NCI-H2107 treated with DMSO at 0.1 percent for 48 hours (cell line): ENCODE data around the gene CRTAC1.

Experiments used
- DNase-seq: peaks from one replicate; lab custom pipeline; 2025; ENCODE audit not compliant: unreplicated experiment; lab: John Stamatoyannopoulos, UW

Gene CRTAC1

DNA sequence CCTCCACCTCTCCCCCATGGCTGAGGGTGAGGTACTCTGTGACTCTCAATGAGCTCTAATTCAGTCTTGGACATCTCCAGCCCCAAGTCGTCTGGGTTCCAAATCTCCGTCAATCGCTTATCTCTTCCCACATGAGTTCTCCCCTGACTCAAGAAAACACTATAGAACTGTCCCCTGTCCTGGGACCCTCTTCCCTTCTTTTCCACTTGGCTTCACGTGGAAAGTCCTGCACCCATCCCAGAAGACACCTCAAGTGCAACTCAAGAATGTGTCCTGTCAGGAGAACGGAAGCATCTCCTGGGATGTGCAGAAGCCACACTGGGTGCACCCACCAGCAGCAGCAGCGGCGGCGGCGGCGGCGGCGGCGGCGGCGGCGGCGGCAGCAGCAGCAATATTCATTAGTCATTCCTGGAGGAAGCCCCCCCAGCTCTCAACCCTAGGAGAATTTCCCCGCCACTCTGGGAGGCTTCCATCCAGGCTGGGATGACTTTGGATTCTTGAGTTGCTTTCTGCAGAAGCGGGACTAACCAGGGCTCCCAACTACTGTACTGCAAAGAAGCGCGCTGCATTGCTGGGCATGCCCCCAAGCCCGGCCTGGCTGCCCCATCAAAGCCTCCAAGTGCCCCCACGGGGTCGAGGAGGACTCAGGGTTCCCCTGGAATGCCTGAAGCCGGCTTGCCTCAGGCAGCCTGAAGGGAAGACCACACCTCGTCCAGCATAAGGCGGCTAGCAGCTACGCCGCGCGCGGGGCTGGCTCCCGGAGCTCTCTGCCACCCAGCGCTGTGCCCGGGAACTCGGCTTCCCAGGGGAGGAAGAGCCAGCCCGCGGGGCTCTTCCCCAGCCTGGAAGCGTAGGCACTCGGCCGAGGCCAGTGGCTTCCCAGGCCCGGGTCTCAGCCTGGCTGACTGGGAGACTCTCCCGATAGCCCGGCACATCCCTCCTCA lies 1.0 kb downstream of the CRTAC1 start:
- DNase-seq = no peak

DNA sequence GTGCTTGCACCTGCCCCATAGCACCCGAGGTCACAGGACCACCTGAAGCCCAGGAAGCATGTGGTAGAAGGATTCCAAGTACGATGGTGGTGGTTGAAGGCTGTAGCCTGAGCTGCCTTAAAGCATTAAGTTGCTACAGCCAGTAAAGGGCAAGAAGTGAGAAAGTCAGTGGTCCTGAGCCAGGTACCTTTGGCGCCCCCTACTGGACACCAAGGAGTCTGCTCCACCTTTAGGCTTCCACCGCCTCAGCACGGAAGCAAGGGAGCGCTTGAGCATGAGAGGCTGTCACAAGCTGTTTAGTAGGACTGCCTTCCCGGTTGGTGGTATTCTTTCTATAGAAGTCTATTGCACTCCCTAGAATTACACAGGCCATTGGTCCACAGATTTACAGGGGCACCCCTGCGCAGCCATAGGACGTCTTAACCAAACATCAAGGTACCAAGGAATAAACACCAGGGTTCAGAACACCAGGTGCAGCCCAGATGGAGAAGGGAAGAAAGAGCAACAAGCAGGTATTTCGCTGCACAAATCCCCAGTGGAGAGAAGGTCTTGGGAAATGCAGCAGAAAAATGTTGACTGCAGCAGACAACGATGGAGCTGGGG lies 2.2 kb downstream of the CRTAC1 start:
- DNase-seq = peak; percentile 11

DNA sequence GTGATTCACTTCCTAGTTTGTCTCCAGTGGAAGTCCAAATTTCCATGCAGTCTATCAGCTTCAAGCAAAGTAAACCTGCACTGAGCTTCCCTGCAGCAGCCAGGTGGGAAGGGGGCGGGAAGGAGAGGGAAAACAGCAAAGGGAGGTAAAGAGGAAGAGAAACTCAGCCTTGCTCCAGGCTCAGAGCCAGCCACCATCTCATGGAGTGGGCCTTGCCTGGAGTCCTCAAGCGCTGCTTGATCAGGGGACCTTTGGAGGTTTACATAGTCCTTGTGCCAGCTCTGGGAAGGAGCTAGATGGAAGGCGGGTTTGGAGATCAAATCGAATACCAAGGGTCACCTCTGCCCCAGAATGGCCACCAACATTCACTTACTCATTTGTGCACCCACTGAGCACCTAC lies 7.4 kb downstream of the CRTAC1 start:
- DNase-seq = no peak

DNA sequence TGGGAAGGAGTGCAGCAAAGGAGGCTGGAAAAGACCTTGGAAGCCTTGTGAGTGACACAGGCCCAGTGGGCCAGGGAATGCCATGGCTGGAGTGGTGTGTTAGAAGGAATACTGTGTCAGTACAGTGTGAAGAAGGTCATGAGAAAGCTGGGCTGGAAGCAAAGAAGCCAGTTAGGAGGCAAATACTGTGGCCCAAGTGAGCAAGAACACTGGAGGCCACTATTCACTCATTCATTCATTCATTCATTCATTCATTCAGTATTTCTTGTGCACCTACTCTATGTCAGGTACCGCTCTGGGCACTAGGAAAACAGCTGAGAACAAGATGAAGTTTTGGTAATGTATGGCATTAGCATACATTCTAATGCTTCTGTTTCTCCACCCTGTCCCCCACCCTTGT lies 9.6 kb downstream of the CRTAC1 start:
- DNase-seq = no peak

DNA sequence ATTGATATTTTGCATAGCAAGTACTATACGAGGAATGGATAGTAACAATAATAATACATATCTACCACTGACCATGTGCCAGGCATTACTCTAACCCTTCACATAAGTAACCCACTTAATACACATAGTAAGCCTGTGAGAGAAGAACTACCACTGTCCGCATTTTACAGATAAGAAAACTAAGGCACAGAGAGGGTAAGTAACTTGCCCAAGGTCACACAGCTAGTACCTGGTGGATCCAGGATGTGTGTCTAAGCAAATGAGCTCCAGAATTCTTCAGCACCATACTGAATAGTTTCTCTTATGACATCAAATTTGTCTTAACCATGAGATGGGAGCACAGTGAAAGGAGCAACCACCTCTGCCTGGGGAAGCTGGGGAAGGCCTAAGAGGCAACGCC lies 10.2 kb downstream of the CRTAC1 start:
- no peak for DNase-seq

DNA sequence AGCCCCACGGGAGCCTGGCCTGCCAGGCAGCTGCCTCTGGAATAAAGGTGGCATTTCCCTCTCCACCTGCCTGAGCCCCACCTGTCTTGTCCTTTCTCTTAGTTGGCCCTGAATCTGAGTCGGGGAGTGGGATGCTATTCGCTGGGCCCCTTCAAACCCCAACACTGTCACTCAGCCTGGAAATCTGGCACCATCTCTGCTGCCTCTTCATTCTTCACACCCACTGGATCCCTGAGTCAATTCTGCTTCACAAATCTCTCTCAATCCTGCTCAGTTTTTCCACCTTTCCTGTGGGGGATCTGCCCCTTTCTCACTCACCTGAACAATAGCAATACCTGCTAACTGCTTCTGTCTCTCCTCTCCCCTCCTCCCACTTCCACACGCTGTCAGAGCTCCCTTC lies 10.6 kb downstream of the CRTAC1 start:
- DNase-seq = no peak

DNA sequence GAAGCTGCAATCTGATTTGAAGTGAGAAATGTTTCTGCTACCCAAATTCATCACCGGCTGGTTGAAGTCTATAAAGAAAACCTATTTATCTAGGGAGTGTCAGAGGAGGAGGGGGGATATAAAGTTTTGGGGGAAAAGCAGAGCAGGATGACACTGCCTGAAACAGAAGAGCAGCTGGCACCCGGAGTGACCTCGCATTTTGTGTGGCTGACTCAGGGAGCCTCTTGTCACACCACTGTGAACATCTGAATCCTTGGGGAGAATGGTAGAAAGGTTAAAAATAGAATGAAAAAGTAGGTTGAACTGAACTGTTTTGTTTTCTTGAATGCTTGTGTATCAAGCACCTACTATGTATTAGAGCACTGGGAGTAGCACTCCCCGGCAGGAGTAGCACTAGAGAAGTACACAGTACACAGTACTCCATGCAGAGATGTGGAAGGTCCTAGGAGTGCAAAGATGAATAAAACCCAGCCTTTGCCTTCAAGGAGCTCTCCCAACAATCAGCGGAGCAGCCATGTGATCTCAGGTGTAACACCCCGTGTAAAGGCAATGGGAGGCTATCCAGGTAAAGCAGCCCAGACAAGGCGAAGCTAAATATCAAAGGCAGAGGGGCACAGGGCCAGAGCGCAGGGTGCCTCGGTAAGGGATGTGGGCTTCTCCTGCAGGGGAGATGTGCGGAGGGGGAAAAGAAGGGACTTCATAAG lies 13.5 kb downstream of the CRTAC1 start:
- DNase-seq = no peak

DNA sequence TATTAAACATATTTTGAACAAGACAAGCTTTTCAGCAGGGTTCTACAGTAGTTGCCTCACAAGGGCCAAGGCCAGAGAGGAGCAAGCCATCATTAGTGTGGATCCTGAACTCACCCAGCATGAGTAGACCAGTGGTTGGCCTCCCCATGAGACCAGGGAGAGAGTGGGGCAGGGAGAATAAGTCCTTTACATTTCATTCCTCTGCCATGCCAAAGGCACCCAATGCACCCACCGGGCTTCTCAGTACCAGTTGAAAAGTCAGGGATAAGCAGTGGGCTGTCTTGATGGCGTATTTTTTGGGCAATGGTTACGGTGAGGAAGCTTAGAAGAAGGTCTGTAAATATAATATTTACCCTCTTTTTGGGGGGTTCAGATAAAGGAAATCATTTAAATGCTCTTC lies 16.6 kb downstream of the CRTAC1 start:
- no peak for DNase-seq

DNA sequence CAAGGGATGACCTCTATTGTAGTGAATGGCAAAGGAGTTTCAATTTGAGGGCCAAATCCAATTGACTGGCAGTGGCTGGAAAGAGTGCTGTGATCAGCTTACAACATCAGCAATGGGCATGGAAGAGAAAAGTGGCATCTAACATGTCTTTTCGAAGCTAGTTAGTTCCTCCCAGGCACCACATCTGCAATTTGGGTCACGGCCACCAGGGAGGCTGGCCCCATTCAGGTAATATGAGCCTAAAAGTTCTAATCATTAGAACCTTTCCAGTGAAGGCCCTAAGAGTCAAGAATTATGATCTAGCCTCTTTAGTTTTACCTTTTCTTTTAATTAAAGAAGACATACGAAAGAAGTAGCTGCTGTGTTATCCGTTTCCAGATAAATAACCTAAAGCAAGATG lies 17.3 kb downstream of the CRTAC1 start:
- DNase-seq = no peak

DNA sequence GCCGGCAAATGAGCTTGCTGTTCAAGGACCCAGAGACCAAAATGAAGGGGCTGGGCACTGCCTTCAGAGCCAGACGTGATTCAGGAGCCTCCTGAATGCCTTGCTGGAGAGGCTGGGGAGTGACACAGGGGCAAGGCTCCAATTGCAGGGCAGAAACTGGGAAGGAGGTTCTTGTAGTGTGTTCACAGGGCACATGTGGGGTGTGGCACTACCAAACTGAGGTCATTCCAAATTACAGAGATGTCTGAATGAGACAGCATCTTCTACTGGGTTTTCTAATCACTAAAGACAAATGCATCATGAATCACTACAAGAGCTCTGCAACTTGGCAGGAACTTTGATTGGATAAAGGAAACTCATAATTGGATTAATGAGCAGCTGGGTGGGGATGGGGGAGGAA lies 17.8 kb downstream of the CRTAC1 start:
- no peak for DNase-seq

DNA sequence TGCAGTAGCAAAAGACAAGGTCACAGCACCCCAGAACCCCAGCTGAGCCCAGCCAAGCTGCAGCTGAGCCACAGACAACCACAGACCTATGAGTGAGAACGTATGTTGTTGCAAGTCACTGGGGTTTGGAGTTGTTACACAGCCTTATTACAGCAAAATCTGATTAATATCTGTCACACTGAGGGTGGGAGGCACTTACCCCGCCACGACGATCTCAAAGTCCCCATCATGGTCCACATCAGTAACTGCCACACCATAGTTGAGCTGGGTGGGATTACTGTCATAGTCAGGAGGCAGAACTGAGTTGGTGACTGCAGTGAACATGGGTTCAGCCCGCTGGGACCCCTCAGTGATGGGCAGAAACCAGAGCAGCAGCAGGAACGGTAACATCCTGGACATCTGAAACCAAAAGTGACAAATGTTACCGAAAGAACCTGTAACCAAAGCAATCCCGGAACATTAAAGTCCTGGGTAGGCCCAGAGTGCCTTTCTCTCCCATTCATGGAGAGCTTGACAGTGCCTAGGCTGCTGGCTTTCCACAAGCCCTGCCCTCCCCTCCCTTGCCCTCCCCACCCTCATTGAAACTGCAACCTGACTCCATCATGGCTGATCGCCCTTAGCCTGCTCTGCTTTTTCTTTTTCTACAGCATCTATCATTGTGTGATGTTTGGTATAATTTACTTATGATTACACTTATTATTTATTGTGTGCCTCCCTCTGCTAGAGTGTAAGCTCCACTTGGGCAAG lies 19.3 kb downstream of the CRTAC1 start:
- DNase-seq = no peak

DNA sequence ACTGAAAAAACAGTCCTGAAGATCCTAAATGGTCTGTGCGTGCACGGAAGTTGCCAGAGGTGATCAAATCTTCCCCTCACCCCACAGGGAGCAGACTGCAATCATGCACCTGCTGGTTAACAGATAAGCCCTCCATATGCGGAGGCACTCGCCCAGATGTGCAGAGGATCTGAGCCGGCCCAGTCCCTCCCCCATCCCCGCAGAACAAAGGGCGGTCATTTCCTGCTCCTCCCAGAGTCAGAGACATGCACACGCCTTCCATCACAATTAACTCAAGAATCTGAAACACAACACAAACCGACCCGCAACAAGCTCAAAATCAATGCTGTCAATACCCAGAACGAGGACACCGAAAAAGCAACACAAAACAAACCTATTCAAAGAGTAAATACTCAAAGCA lies 24.2 kb downstream of the CRTAC1 start:
- DNase-seq = no peak

DNA sequence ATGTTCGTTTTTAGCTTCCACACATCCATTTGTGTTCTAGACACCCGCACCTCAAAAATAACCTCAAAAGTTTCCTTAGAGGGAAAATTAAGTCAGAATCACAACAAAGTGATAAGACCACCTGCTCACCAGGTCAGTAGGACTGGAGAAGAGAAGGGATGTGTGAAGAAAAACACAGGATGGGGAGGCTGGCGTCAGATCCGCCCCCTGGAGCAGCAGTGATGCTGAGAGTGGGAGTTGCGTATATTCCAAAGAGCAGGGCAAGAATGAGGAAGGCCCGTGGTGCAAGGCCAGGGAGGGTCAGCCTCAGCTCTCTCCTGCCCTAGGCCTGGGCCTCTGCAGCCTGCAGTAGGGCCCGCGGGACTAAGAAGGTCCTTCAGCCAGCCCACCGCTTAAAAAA lies 28.7 kb downstream of the CRTAC1 start:
- DNase-seq = no peak

DNA sequence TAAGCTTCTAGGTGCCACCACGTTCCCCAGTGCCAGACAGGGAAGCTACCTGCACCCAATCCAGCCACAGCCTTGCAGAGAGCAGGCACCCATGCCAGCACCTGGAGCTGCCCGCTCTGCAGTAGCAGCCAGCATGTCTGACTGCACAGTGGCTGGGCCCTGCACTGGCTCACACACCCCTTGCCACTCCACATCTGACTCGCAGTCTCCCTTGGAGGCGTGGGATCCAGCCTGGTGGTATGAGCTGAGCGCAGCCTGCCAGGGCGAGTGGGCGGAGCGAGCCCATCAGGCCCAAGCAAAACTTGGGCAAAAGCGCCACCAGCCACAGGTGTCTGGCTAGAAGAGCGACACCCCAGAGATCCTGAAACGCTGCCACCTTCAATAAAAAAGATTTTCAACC lies 30.1 kb downstream of the CRTAC1 start:
- no peak for DNase-seq

DNA sequence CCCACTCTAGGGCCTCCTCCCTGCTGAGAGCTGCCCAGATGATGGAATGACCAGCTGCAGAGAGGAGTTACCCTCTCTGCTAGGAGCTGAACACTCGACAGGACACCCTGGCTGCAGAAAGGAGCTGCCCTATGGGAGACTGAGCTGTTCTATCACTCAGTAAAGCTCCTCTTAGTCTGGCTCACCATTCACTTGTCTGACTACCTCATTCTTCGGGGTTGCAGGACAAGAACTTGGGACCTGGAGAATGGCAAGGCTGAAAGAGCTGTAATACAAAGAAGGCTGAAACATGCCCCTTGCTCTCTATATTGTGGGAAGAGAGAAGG lies 30.5 kb downstream of the CRTAC1 start:
- DNase-seq = no peak

DNA sequence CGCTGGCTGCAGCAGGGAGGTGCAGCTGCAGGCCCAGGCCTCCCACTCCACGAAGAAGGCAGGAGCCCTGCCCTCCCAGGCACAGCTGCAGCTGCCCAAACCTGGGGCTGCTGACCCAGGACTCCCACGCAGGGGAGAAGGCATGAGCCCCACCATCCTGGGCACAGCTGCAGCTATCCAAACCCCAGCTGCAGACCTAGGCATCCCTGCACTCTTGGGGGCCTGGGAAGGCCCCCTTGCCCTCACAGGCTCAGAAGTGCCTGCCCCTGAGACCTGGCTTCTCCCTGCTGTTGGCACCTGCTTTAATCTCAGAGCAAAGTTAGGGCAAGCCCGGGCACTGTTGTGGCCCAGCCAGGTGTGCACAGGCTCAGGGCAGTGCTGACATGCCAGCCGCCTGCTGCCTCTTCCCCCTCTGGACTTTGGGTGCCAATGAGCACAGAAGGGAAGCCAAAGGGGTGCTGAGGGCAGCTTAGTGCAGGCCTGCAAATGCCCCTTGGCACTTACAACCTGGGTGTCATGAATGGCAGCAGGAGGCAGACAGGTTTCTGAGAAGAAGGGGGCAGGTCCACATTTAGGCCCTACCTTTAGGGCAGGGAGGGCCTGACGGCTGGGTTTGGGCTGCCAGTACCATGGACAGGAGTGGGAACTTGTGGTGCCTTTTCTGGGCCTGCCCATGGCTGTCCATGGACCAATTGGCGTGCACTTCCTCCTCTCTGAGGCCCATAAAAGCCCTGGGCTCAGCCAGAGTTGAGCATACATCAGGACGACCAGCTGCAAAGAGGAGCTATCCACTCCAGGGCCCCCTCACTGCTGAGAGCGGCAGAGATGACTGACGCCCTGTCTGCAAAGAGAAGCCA lies 31.1 kb downstream of the CRTAC1 start:
- no peak for DNase-seq

DNA sequence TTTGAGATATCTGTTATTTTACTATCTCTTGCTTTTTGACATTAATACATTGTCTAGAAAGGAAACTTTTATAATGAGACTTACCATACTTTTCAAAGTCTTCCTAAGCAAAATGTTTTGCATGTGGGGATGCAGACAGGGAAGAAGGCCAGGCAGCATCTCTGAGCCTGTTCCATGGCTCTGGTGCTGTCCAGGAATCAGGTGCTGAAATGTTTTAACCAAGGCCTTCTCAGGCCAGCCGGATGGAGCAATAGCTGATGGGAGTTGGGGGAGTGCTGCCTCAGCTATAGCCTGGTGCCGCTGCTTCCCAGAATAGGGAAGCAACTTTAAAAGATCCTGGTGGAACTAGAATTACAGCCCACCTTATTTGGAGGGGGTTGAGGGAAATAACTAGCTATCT lies 38.5 kb downstream of the CRTAC1 start:
- no peak for DNase-seq

DNA sequence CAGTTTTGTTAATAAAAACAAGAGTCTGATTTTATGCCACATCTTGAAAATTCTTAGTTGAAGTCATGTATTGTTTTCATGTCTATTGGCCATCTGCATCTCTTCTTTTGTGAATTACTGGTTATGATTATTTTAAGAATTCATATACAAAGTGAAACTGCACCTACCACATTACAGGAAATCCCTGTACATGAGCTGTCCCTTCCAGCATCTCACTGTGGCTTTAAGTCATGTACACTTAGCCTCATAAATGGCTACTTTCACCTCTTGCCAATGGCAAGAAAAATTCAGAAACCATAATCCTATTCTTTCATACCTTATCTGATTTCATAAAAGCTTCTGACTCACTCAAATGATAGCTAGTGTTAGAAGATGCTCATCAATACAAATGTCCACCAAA lies 48.6 kb downstream of the CRTAC1 start:
- no peak for DNase-seq

DNA sequence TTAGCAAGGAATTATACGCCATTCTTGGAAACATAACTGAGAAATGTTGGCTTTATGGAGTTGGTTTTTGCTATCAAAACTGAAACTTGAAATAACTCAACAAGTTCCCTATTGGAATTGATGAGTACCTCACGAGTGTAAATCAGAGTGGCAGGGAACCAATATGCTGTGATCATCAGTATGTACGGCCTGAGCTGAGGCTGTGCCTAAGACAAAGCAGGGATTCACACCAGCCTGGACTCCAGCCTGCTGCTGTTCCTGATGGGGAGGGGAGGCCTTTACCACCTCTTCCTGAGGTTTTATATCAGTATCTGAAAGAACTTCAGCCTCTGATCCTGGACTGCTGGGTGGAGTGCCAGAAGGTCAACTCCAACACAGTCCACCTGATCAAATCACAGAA lies 52.7 kb downstream of the CRTAC1 start:
- DNase-seq = no peak

DNA sequence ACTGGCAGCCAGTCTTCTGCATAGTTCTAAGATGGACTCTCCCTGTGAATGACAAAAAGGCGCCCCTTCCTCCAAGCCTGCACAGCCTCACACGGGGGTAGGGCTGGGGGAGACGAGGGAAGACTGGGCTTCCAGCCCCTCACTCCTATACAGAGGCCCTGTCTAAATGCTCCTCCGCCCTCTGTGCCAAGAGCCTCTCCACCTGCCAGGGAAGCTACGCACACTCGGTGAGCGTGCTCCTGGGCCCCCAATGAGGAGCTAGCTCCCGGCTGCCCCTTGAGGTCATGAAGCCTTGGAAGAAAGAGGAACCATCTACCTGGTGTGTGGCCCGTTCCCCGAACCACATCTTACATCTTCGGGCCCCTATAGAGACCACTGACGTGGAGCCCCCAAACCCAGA lies 54.8 kb downstream of the CRTAC1 start:
- no peak for DNase-seq
